VCaP (cell line): Measurements from ENCODE around the gene MYCN.

Experiments
- H3K27ac ChIP-seq: fragments of 450-650 bp; 2 replicates; pipeline ENCODE4 v1.5.1; 2017
- TF ChIP-seq, protein P1 (sequence below): fragments of 450-650 bp; conservative IDR thresholded peaks from 2 replicates; pipeline ENCODE4 v1.5.1; 2017; ENCODE audit warnings: mild to moderate bottlenecking, moderate library complexity

The MYCN gene

DNA sequence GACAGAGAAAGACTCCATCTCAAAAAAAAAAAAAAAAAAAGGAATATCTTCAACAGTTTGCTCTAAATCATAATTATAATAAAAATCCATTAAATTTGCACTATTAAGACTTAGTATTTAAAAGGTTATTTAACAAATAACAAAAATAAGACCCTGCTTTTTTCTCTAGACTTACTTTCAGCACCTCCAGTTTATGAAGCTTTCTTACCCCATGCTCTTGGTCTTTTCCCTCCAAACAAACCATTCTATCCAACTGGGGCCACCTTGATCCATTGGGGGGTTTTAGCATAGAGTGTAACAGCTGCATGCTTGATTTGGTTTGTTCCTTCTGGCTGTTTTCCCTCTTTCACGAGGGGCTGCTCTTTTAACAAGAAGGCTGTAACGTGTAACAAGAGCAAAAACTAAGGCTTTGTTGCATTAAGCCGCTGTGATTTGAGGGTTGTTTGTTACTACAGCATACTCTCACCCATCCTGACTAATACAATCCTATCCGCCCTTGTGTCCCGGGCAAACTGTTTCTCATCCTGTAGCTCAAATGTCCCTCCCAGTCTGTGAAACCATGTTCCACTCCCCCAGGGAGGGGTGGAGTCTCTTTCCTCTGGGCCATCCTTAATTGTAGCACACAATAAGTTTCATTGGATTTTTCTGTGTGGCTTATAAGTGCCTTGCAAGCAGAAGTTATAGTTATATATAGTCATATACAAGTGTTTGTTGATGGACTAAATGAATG is 9.6 kb upstream of the MYCN start:
- TF ChIP-seq, protein P1, sequence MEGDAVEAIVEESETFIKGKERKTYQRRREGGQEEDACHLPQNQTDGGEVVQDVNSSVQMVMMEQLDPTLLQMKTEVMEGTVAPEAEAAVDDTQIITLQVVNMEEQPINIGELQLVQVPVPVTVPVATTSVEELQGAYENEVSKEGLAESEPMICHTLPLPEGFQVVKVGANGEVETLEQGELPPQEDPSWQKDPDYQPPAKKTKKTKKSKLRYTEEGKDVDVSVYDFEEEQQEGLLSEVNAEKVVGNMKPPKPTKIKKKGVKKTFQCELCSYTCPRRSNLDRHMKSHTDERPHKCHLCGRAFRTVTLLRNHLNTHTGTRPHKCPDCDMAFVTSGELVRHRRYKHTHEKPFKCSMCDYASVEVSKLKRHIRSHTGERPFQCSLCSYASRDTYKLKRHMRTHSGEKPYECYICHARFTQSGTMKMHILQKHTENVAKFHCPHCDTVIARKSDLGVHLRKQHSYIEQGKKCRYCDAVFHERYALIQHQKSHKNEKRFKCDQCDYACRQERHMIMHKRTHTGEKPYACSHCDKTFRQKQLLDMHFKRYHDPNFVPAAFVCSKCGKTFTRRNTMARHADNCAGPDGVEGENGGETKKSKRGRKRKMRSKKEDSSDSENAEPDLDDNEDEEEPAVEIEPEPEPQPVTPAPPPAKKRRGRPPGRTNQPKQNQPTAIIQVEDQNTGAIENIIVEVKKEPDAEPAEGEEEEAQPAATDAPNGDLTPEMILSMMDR: no peak

DNA sequence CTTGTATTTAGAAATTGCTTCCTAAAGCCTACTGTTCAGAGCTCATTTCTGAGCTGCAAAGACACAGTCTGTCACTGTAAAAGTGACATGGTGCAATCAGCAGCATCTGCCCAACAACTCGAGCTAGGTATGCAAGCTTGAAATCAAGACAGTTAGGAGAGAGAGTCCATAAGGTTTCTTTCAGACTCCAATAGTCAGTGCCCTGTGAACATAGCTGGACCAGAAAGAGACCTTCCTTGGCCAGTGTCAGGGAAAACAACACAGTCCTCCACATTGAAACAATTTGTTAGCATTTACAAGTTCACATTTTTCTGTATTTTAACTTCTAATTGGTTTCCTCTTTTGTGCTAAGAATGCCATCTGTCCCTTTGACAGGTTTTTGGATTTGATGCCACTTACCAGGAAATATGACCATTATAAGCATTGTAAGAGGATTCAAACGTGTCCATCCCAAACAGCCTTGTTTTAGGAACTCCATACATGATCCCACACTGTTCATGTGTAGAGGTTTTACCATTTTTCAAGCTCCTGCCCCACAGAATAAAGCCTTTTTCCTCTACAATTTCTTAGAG is 8.9 kb upstream of the MYCN start:
- TF ChIP-seq, protein P1: no peak
- H3K27ac ChIP-seq: no peak overlapping the region

More for the DNA sequence above, 9.6 kb upstream of the MYCN start:
- no peak overlapping the region for H3K27ac ChIP-seq

DNA sequence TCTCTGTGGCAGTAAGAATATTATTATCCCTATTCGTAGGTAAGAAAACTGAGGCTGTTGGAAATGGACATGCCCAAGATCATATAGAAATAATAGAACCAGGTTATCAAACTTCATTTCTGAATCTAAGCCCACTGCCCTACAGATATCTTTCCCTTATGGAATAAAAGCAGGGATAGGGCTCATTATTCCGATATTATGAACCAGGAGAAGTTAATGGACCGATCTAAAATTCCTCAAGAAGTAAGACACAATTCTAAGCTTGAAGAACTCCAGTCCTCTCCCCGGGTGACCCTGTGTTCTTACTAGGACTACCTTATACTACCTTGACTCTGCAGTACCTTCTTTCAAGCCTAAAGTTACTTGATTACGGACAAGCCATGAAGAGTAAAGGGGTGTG is 8.4 kb upstream of the MYCN start:
- TF ChIP-seq, protein P1: no peak

DNA sequence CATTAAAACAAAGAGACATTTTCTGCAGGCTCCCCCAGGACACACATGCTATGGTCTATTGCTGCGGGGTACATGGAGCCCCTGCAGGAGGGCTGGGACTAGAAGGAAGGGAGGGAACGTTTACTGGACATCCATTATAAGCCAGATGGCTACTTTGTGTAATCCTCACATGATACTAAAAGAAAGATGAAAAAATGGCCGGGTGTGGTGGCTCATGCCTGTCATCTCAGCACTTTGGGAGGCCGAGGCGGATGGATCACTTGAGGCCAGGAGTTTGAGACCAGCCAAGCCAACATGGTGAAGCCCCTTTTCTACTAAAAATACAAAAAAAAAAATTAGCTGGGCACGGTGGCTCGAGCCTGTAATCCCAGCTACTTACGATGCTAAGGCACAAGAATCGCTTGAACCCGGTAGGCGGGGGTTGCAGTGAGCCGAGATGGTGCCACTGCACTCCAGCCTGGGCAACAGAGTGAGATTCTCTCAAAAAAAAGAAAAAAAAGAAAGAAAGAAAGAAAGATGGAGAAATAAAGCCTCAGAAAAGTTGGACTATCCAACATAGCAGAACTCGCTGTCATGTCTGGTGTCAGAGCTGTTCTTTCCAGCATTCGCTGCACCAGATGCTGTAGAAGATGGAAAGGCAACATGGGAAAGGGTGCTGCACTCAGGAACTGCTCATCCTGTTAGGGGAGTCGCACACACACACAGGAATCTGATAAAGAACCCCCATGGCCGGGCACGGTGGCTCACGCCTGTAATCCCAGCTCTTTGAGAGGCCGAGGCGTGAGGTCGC is 7.8 kb upstream of the MYCN start:
- H3K27ac ChIP-seq: no peak overlapping the region
- TF ChIP-seq, protein P1: no peak

More for the DNA sequence above, 8.4 kb upstream of the MYCN start:
- no peak overlapping the region for H3K27ac ChIP-seq

DNA sequence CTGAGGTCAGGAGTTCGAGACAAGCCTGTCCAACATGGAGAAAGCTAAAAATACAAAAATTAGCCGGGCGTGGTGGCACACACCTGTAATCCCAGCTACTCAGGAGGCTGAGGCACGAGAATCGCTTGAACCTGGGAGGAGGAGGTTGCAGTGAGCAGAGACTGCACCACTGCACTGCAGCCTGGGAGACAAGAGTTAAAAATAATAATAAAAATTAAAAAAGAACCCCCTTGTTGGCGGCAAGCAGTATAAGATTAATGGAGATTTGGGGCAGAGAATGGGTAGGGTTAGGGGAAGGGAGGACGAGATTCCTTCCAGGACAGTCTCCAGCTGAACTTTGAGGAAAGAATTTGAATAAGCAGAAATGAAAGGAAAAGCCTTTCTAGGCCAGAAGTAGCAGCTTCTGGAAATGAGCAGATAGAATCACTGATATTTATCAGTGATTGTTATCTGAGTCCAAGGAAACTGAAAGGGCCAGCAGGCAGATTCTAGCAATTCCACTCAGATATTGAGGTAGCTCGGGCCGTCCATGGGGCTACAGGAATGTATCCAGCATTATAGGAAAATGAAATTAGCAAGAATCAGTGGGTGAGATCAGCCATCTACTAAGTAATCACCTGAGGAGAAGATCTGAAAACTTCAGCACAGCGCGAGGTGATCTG is 7.0 kb upstream of the MYCN start:
- no peak overlapping the region for H3K27ac ChIP-seq
- TF ChIP-seq, protein P1: no peak

DNA sequence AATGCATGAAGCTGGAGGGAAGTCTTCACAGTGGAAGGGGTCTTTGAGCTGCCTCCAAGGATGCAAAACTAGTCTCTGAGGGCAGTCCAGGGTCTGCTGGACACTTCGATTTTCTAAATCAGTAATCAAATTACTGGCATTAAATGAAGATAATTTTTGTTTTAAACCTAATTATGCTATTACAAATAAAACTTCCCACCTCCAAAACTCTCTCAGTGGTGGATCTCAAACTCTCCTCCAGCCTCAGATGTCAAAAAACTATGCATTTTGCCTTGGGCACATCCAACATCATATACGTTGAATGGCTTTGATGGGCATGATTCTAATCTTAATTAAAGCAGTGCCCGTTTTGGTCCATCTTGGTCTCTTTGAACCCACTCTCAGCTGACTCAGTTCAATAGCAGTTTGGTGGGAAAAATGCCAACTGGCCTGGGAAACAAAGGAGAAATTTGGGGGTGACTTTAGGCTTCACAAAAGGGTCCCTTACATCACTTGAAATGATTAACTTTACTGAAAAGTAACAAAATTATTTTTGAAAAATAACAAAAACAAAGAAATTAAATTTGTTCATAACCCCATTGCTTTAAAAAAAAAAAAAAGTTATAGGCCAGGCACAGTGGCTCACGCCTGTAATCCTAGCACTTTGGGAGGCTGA is 5.9 kb upstream of the MYCN start:
- TF ChIP-seq, protein P1: no peak
- H3K27ac ChIP-seq: no peak overlapping the region
